Measurements from ENCODE around the gene TTLL5.

TTLL5 gene

DNA sequence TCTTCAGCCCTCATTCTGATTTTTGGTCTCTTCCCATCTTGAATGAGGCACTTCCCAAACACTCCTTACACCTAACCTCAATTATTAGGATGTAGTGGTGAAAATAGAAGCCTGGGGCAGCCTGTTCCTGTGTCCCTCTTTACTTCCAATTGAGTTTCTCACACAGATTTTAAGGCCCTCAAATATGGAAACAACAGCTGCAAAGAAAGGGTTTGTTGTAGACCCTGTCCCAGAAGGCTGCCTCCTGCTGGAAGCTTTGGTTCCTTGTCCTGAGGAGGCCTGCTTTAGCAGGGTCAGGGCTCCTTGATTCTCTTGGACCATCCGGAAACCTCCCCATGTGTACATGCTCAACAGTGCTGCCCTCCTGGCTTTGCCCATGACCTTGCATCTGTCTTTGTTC lies 219.5 kb downstream of the TTLL5 start:
- no peak overlapping the region for H3K27ac ChIP-seq (replicated peaks)
- no peaks in the 10 kb centered on the region for H3K27me3 ChIP-seq (ENCODE audit: insufficient read depth, poor library complexity, severe bottlenecking)
- TF ChIP-seq GABPA (IDR thresholded peaks at IDR 0.05; ENCODE audit: low read depth): no peak
- no peak for TF ChIP-seq SPI1 (IDR thresholded peaks at IDR 0.05; ENCODE audit: borderline replicate concordance, low read depth)
- TF ChIP-seq, protein P1, sequence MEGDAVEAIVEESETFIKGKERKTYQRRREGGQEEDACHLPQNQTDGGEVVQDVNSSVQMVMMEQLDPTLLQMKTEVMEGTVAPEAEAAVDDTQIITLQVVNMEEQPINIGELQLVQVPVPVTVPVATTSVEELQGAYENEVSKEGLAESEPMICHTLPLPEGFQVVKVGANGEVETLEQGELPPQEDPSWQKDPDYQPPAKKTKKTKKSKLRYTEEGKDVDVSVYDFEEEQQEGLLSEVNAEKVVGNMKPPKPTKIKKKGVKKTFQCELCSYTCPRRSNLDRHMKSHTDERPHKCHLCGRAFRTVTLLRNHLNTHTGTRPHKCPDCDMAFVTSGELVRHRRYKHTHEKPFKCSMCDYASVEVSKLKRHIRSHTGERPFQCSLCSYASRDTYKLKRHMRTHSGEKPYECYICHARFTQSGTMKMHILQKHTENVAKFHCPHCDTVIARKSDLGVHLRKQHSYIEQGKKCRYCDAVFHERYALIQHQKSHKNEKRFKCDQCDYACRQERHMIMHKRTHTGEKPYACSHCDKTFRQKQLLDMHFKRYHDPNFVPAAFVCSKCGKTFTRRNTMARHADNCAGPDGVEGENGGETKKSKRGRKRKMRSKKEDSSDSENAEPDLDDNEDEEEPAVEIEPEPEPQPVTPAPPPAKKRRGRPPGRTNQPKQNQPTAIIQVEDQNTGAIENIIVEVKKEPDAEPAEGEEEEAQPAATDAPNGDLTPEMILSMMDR (IDR thresholded peaks at IDR 0.05; ENCODE audit: insufficient read depth, low read length): no peak
- TF ChIP-seq POLR2AphosphoS5 (IDR thresholded peaks at IDR 0.05; ENCODE audit: low read depth): no peak
- TF ChIP-seq, protein P2, sequence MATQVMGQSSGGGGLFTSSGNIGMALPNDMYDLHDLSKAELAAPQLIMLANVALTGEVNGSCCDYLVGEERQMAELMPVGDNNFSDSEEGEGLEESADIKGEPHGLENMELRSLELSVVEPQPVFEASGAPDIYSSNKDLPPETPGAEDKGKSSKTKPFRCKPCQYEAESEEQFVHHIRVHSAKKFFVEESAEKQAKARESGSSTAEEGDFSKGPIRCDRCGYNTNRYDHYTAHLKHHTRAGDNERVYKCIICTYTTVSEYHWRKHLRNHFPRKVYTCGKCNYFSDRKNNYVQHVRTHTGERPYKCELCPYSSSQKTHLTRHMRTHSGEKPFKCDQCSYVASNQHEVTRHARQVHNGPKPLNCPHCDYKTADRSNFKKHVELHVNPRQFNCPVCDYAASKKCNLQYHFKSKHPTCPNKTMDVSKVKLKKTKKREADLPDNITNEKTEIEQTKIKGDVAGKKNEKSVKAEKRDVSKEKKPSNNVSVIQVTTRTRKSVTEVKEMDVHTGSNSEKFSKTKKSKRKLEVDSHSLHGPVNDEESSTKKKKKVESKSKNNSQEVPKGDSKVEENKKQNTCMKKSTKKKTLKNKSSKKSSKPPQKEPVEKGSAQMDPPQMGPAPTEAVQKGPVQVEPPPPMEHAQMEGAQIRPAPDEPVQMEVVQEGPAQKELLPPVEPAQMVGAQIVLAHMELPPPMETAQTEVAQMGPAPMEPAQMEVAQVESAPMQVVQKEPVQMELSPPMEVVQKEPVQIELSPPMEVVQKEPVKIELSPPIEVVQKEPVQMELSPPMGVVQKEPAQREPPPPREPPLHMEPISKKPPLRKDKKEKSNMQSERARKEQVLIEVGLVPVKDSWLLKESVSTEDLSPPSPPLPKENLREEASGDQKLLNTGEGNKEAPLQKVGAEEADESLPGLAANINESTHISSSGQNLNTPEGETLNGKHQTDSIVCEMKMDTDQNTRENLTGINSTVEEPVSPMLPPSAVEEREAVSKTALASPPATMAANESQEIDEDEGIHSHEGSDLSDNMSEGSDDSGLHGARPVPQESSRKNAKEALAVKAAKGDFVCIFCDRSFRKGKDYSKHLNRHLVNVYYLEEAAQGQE (IDR thresholded peaks at IDR 0.05; ENCODE audit: insufficient replicate concordance, low read depth): no peak
- DNase-seq (ENCODE audit: low read depth in 1 of 2, low spot score in 1 of 2): no peak
- H3K4me3 ChIP-seq (replicated peaks; ENCODE audit: insufficient read depth, low read length): no peak overlapping the region

DNA sequence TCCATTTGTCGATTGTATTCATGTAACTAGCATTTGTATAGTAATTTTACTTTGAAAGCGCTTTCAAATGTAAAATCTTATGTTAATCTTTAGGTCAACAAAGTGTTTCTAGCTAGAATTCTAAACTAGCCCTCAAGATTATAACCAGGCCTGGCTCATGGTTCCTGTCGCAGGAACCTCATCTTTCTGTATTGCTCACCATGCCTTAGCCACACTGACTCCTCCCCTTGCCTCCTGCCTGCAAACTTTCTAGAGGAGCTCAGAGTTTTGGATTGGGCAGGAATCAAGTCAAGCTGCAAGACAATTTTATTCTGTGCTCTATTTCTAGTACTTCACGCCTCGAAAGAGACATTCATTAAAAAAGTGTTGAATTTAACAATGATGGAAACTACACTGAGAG lies 220.9 kb downstream of the TTLL5 start:
- TF ChIP-seq, protein P1 (IDR thresholded peaks at IDR 0.05; ENCODE audit: insufficient read depth, low read length): no peak
- TF ChIP-seq, protein P2 (IDR thresholded peaks at IDR 0.05; ENCODE audit: insufficient replicate concordance, low read depth): no peak
- TF ChIP-seq GABPA (IDR thresholded peaks at IDR 0.05; ENCODE audit: low read depth) (no peak), POLR2AphosphoS5 (IDR thresholded peaks at IDR 0.05; ENCODE audit: low read depth) (no peak), SPI1 (IDR thresholded peaks at IDR 0.05; ENCODE audit: borderline replicate concordance, low read depth) (no peak)
- no peak overlapping the region for H3K4me3 ChIP-seq (replicated peaks; ENCODE audit: insufficient read depth, low read length)
- DNase-seq (ENCODE audit: low read depth in 1 of 2, low spot score in 1 of 2): no peak
- no peaks in the 10 kb centered on the region for H3K27me3 ChIP-seq (ENCODE audit: insufficient read depth, poor library complexity, severe bottlenecking)
- H3K27ac ChIP-seq (replicated peaks): no peak overlapping the region

DNA sequence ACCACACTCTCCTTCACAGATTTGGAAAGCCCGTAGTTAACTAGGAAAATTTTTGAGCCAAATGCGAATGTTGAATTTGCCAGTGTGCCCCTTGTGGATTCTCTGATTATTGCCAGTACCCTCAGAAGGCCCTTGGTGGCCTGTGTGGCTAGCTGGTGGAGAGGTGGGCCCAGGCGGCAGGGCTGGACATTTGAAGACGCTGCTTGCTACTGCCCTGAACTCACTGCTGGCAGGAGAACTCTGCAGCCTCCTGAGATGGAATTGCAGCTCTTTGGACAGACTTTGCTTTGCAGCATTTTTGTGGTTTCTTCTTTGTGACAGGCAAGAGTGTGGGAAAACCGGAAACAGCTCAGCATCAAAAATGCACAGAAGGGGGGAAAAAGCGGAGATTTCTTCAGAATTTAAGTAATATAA lies 223.2 kb downstream of the TTLL5 start:
- no peak for DNase-seq (ENCODE audit: low read depth in 1 of 2, low spot score in 1 of 2)
- no peaks in the 10 kb centered on the region for H3K27me3 ChIP-seq (ENCODE audit: insufficient read depth, poor library complexity, severe bottlenecking)
- H3K4me3 ChIP-seq (replicated peaks; ENCODE audit: insufficient read depth, low read length): no peak overlapping the region
- H3K27ac ChIP-seq (replicated peaks): no peak overlapping the region
- TF ChIP-seq, protein P1 (IDR thresholded peaks at IDR 0.05; ENCODE audit: insufficient read depth, low read length): no peak
- TF ChIP-seq, protein P2 (IDR thresholded peaks at IDR 0.05; ENCODE audit: insufficient replicate concordance, low read depth): no peak
- TF ChIP-seq POLR2AphosphoS5 (IDR thresholded peaks at IDR 0.05; ENCODE audit: low read depth) (no peak), SPI1 (IDR thresholded peaks at IDR 0.05; ENCODE audit: borderline replicate concordance, low read depth) (no peak), GABPA (IDR thresholded peaks at IDR 0.05; ENCODE audit: low read depth) (no peak)
